ENCODE results near the gene ADSS1.
A peak's percentile ranks its signal among the peaks of the same experiment; 100 is the strongest.

Gene ADSS1

GRCh38 chr14:104723651-104724406, at the start of gene ADSS1:
TSS of gene ADSS1 (plus strand) at chr14:104724229. CDS start at chr14:104724271, 42 bp downstream.
- DNase-seq: peak; percentile 67 to 81
- TF ChIP-seq POLR2A (IDR thresholded peaks at IDR 0.05; ENCODE audit: low read length) (no peak), GATA1 (IDR thresholded peaks at IDR 0.05; ENCODE audit: low read depth, low read length) (no peak)

- no peak for DNase-seq
- TF ChIP-seq POLR2A (IDR thresholded peaks at IDR 0.05; ENCODE audit: low read length) (no peak), GATA1 (IDR thresholded peaks at IDR 0.05; ENCODE audit: low read depth, low read length) (no peak)
These were observed 48.6 kb upstream of the ADSS1 start for GRCh38 chr14:104675447-104675846.

- TF ChIP-seq POLR2A (IDR thresholded peaks at IDR 0.05; ENCODE audit: low read length) (no peak), GATA1 (IDR thresholded peaks at IDR 0.05; ENCODE audit: low read depth, low read length) (no peak)
- DNase-seq: no peak
These were observed 47.8 kb upstream of the ADSS1 start for GRCh38 chr14:104676130-104676693.

- no peak for TF ChIP-seq POLR2A (IDR thresholded peaks at IDR 0.05; ENCODE audit: low read length)
- TF ChIP-seq GATA1 (IDR thresholded peaks at IDR 0.05; ENCODE audit: low read depth, low read length): no peak
- DNase-seq: no peak
These were observed 47.1 kb upstream of the ADSS1 start for GRCh38 chr14:104676694-104677511.

GRCh38 chr14:104677512-104678332, 46.3 kb upstream of the ADSS1 start:
- TF ChIP-seq GATA1 (IDR thresholded peaks at IDR 0.05; ENCODE audit: low read depth, low read length) (no peak), POLR2A (IDR thresholded peaks at IDR 0.05; ENCODE audit: low read length) (peak; percentile 76)
- DNase-seq: peak; percentile 81 to 89

- peak in 1 of 2 experiments; percentile 66 for DNase-seq
- no peak for TF ChIP-seq GATA1 (IDR thresholded peaks at IDR 0.05; ENCODE audit: low read depth, low read length)
- no peak for TF ChIP-seq POLR2A (IDR thresholded peaks at IDR 0.05; ENCODE audit: low read length)
These were observed 45.7 kb upstream of the ADSS1 start for GRCh38 chr14:104678346-104678745.

- TF ChIP-seq GATA1 (IDR thresholded peaks at IDR 0.05; ENCODE audit: low read depth, low read length): no peak
- TF ChIP-seq POLR2A (IDR thresholded peaks at IDR 0.05; ENCODE audit: low read length): no peak
- no peak for DNase-seq
These were observed 44.9 kb upstream of the ADSS1 start for GRCh38 chr14:104678901-104679705.

GRCh38 chr14:104680056-104680805, 43.8 kb upstream of the ADSS1 start:
- DNase-seq: peak; percentile 76 to 90
- peak; percentile 63 for TF ChIP-seq POLR2A (IDR thresholded peaks at IDR 0.05; ENCODE audit: low read length)
- TF ChIP-seq GATA1 (IDR thresholded peaks at IDR 0.05; ENCODE audit: low read depth, low read length): no peak

- TF ChIP-seq GATA1 (IDR thresholded peaks at IDR 0.05; ENCODE audit: low read depth, low read length) (no peak), POLR2A (IDR thresholded peaks at IDR 0.05; ENCODE audit: low read length) (peak; percentile 53)
- peak; percentile 53 to 81 for DNase-seq
These were observed 43.0 kb upstream of the ADSS1 start for GRCh38 chr14:104680806-104681688.

- no peak for TF ChIP-seq GATA1 (IDR thresholded peaks at IDR 0.05; ENCODE audit: low read depth, low read length)
- TF ChIP-seq POLR2A (IDR thresholded peaks at IDR 0.05; ENCODE audit: low read length): no peak
- DNase-seq: no peak
These were observed 42.3 kb upstream of the ADSS1 start for GRCh38 chr14:104681689-104682074.

- TF ChIP-seq GATA1 (IDR thresholded peaks at IDR 0.05; ENCODE audit: low read depth, low read length) (no peak), POLR2A (IDR thresholded peaks at IDR 0.05; ENCODE audit: low read length) (no peak)
- no peak for DNase-seq
These were observed 41.9 kb upstream of the ADSS1 start for GRCh38 chr14:104682107-104682593.

Measured in erythroblast (primary cell).